Prostate gland (tissue), 2 donors: Measurements from ENCODE around the gene TRUB1.

Experiments used
- CTCF ChIP-seq, 4 experiments: fragments of 200-600 bp in 2 of 4; fragments of 450-650 bp in 2 of 4; sonication (generic) in 2 of 4; IDR thresholded peaks; 1 replicate in 3 of 4; 2 replicates in 1 of 4; pipeline ENCODE4 v1.5.1; 2016 to 2019; ENCODE audit warnings: antibody characterized with exemption in 4 of 4, mild to moderate bottlenecking in 2 of 4, moderate library complexity in 2 of 4
- POLR2A ChIP-seq: fragments of 450-650 bp; IDR thresholded peaks from one replicate; pipeline ENCODE4 v1.6.1; 2016; ENCODE audit warnings: antibody characterized with exemption, mild to moderate bottlenecking

GRCh38 chr10:114970515-114970914, 32.5 kb downstream of the TRUB1 start:
- TF ChIP-seq POLR2A (no peak), CTCF (IDR thresholded peaks at IDR 0.05) (no peak)
